Measurements from ENCODE around the gene JUNB.

Gene JUNB

DNA sequence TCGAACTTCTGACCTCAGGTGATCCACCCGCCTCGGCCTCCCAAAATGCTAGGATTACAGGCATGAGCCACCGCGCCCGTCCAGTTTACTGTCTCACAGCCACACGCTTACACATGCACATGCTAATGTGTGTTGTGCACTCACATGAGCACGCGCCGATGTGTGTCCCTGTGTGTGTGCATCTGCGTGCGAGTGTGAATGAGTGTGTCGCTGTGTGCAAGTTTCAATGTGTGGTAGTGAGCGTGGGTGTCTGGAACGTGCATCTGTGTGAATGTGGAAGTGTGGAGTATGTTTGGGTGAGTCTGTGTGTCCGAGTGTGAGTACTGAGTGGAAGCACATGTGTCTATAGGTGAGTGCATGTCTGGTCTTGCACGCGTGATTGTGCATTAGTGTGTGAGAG lies 51.2 kb downstream of the JUNB start:
- ATAC-seq (no peak), DNase-seq (no peak)

Measured in stimulated activated naive CD8-positive, alpha-beta T cell treated with anti-CD3 and anti-CD28 coated beads, Interleukin-15, Interleukin-2, amounts not matched to agents 100 U/mL and 50 U/mL, for 24 hours (primary cell).